ENCODE measurements around the gene HESX1. TPM values are rescaled to one million over a fixed set of nuclear protein-coding genes. Genes with fewer than 3 reads are reported as not detected.

The HESX1 gene
- under 1 TPM; 0.35 to 0.38 TPM for total RNA-seq

- Mint-ChIP-seq H3K9me3 (no peaks in the 10 kb centered on the region), H3K27ac (no peak within 1 kb of the TSS), H3K4me1 (no peaks in the 10 kb centered on the region), H3K4me3 (no peak within 1 kb of the TSS), H3K36me3 (no peaks in the 10 kb centered on the region), H3K27me3 (peaks cover 12% of the 10 kb centered on the region)
- DNase-seq: no peak
Observed at GRCh38 chr3:57199895-57200297, at the start of gene HESX1. TSS of gene HESX1 (minus strand) at chr3:57199978. CDS start at chr3:57199918, 60 bp downstream.

GRCh38 chr3:57244946-57245345, 45.2 kb upstream of the HESX1 start:
- no peak overlapping the region for H3K4me3 Mint-ChIP-seq
- DNase-seq: no peak
- H3K9me3 Mint-ChIP-seq: no peaks in the 10 kb centered on the region
- no peaks in the 10 kb centered on the region for H3K27me3 Mint-ChIP-seq
- no peak overlapping the region for H3K27ac Mint-ChIP-seq
- H3K4me1 Mint-ChIP-seq: no peaks in the 10 kb centered on the region
- H3K36me3 Mint-ChIP-seq: peaks cover 18% of the 10 kb centered on the region

DNA sequence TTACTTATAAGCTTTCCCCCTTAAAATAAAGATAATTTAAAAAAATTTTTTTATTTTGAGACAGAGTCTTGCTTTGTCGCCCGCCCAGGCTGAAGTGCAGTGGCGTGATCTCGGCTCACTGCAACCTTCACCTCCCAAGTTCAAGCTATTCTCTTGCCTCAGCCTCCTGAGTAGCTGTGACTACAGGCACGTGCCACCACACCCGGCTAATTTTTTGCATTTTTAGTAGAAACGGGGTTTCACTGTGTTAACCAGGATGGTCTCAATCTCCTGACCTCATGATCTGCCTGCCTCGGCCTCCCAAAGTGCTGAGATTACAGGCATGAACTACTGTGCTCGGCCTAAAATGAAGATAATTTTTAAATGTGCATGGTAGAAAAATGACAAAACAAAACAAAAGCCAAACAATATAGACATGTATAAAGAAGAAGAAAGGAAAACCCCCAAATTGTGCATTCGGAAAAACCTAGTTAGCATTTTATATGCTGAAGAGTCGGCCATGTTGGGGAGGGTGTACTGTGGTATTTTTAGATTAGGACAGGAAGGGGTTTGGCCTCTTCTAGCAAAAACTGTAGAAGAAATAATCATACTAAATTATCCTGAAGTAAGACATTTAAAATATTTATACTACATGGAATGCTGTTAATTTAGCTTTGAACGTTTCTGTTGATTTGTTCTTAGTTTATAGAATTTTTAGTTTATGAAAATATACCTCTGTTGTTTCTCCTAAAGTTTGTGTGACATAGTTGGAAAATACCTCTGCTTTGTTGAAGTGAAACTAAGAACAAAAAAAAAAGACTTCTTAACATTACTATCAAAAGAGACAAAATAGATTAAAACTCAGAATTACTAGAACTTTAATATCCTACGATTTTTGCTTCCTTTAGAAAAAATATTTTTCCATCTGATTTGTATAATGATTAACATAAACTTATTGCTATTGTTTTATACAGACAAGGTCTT, 35.1 kb upstream of the HESX1 start:
- Mint-ChIP-seq H3K36me3 (peaks cover 14% of the 10 kb centered on the region), H3K27me3 (no peaks in the 10 kb centered on the region), H3K4me1 (peaks cover 9% of the 10 kb centered on the region), H3K4me3 (no peak overlapping the region), H3K9me3 (no peaks in the 10 kb centered on the region), H3K27ac (no peak overlapping the region)
- no peak for DNase-seq

DNA sequence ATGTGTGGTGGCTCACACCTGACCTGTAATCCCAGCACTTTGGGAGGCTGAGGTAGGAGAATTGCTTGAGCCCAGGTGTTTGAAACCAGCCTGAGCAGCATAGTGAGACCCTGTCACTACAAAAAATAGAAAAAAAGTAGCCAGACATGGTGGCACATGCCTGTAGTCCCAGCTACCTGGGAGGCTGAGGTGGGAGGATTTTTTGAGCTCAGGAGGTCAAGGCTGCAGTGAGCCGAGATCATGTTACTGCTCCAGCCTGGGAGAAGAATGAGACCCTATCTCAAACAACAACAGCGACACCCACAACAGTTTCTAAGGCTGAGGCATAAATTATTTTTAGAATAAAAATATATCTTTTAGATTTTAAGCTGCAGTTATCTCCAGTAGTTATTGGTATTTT, 34.0 kb upstream of the HESX1 start:
- H3K9me3 Mint-ChIP-seq: no peaks in the 10 kb centered on the region
- no peaks in the 10 kb centered on the region for H3K27me3 Mint-ChIP-seq
- no peak overlapping the region for H3K4me3 Mint-ChIP-seq
- peaks cover 6% of the 10 kb centered on the region for H3K36me3 Mint-ChIP-seq
- DNase-seq: no peak
- H3K27ac Mint-ChIP-seq: no peak overlapping the region
- peaks cover 16% of the 10 kb centered on the region for H3K4me1 Mint-ChIP-seq

DNA sequence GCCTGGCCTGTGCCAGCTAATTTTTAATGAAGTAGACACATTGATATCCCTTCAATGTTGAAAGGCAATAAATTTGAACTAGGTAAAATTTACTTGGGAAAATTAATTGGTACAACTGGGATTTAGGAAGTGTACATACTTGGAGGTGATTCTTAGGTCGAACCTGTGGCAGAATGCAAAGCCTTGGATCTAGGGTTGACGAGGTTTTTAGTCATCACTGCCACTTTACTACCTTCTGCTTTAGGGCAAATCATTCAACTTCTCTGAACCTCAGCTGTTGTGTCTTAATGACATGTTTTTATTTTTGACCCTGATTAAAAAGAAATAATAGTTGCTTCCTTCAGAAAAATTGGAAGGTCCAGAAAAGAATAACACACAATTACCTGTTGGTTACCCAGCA, 30.2 kb upstream of the HESX1 start:
- no peaks in the 10 kb centered on the region for H3K36me3 Mint-ChIP-seq
- peaks cover 31% of the 10 kb centered on the region for H3K4me1 Mint-ChIP-seq
- DNase-seq: no peak
- no peak overlapping the region for H3K27ac Mint-ChIP-seq
- H3K27me3 Mint-ChIP-seq: no peaks in the 10 kb centered on the region
- H3K4me3 Mint-ChIP-seq: no peak overlapping the region
- H3K9me3 Mint-ChIP-seq: no peaks in the 10 kb centered on the region

GRCh38 chr3:57227930-57228751, 28.4 kb upstream of the HESX1 start:
- peak; percentile 50 for DNase-seq
- no peaks in the 10 kb centered on the region for H3K9me3 Mint-ChIP-seq
- H3K4me3 Mint-ChIP-seq: peak overlapping the region; percentile 87

DNA sequence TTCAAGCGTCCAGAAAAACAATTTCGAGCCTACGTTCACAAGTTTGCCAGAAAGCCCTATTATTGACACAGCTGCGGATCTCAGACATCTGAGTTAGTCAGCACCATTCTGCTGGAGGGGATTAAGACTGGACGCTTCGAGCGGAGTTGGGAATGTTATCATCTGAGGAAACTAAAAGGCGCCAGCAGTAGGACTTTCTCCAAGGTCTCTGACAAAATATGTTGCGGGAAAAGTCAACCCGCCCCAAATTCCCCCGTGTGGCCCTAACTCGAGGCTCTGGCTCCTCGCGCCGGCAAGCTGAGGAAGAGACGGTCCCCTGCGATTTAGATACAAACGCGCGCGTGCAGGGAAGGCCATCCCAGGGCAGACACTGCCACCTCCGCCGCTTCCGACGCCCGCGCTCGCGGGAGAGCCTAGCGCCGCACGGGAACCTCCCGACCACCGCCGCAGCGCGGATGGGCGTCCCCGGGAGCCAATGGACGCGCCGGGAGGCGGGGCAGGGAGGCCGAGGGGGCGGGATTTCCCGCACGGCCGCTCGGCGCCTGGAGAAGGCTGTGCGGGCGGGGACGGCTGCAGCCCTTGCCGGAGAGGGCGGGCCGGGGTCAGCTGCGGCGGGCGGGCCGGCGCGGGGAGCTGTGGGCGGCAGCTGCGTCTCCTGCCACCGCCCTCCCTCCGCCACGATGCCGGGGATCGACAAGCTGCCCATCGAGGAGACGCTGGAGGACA, 27.6 kb upstream of the HESX1 start, which contains the start of gene APPL1:
APPL1 (plus strand) TSS at position 526 of the 726 bp plus-strand sequence; CDS start at position 681, 155 bp downstream.
- Mint-ChIP-seq H3K27ac (peak within 1 kb of the TSS; percentile 83), H3K4me1 (peaks cover 27% of the 10 kb centered on the region), H3K36me3 (no peaks in the 10 kb centered on the region), H3K4me3 (peak within 1 kb of the TSS; percentile 87), H3K27me3 (no peaks in the 10 kb centered on the region), H3K9me3 (no peaks in the 10 kb centered on the region)
- peak; percentile 95 for DNase-seq

More at GRCh38 chr3:57227930-57228751, 28.4 kb upstream of the HESX1 start:
- Mint-ChIP-seq H3K4me1 (peaks cover 27% of the 10 kb centered on the region), H3K36me3 (no peaks in the 10 kb centered on the region), H3K27ac (peak overlapping the region; percentile 83), H3K27me3 (no peaks in the 10 kb centered on the region)

DNA sequence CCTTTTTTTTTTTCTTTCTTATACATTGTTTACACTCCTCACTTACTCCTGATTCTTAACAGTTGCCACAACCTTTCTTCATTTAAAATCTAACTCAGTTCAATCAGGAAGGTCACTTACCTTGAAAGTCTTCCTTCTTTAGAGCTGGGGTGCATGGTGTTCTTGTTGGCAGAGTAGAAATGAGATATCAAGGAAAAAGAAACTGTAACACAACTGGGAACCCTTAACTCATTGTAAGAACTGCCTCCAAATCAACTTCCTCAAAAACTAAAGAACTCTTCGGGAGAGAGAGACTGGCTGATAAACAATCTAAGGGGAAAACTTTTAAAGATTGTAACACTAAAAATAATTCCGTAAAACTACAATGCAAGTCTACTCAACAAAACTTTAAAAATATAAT, 26.4 kb upstream of the HESX1 start:
- Mint-ChIP-seq H3K27ac (no peak overlapping the region), H3K9me3 (no peaks in the 10 kb centered on the region), H3K4me3 (no peak overlapping the region)

GRCh38 chr3:57224856-57225255, 25.1 kb upstream of the HESX1 start:
- H3K4me3 Mint-ChIP-seq: no peak overlapping the region
- H3K9me3 Mint-ChIP-seq: no peaks in the 10 kb centered on the region
- no peaks in the 10 kb centered on the region for H3K36me3 Mint-ChIP-seq
- no peak overlapping the region for H3K27ac Mint-ChIP-seq
- peaks cover 22% of the 10 kb centered on the region for H3K4me1 Mint-ChIP-seq
- no peak for DNase-seq
- no peaks in the 10 kb centered on the region for H3K27me3 Mint-ChIP-seq

More for the DNA sequence above, 26.4 kb upstream of the HESX1 start:
- Mint-ChIP-seq H3K4me1 (peaks cover 24% of the 10 kb centered on the region), H3K36me3 (no peaks in the 10 kb centered on the region), H3K27me3 (no peaks in the 10 kb centered on the region)
- DNase-seq: no peak

- DNase-seq: no peak
- Mint-ChIP-seq H3K4me3 (no peak overlapping the region), H3K27me3 (no peaks in the 10 kb centered on the region), H3K36me3 (no peaks in the 10 kb centered on the region), H3K4me1 (peaks cover 6% of the 10 kb centered on the region), H3K27ac (no peak overlapping the region), H3K9me3 (no peaks in the 10 kb centered on the region)
Observed at GRCh38 chr3:57221883-57222282, 22.1 kb upstream of the HESX1 start.

DNA sequence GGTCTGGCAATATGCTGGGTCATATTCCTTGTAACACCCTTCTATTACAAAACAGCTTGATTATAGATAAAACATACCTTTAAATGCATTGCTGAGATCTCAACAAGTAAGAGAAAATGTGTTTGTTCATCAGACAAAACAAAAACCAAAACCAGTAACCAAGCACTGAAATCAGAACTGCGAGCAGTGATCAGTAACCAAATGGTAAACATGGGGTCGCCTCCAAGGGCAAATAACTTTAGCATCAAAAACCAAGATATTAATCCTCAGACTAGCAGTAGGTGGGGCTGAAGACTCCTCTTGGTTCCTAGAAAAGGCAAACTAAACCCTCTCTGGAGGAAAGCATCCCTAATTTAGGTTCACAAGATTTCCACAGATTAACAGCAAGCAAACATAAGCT, 6.6 kb upstream of the HESX1 start:
- Mint-ChIP-seq H3K9me3 (no peaks in the 10 kb centered on the region), H3K27ac (no peak overlapping the region), H3K4me1 (no peaks in the 10 kb centered on the region), H3K4me3 (no peak overlapping the region), H3K36me3 (no peaks in the 10 kb centered on the region), H3K27me3 (no peaks in the 10 kb centered on the region)
- DNase-seq: no peak

GRCh38 chr3:57194641-57195040, 5.1 kb downstream of the HESX1 start:
- no peaks in the 10 kb centered on the region for H3K4me1 Mint-ChIP-seq
- no peak overlapping the region for H3K27ac Mint-ChIP-seq
- no peak for DNase-seq
- no peaks in the 10 kb centered on the region for H3K36me3 Mint-ChIP-seq
- no peaks in the 10 kb centered on the region for H3K9me3 Mint-ChIP-seq
- no peak overlapping the region for H3K4me3 Mint-ChIP-seq
- H3K27me3 Mint-ChIP-seq: peaks cover 32% of the 10 kb centered on the region

- DNase-seq: no peak
- H3K4me1 Mint-ChIP-seq: no peaks in the 10 kb centered on the region
- peaks cover 24% of the 10 kb centered on the region for H3K27me3 Mint-ChIP-seq
- no peaks in the 10 kb centered on the region for H3K9me3 Mint-ChIP-seq
- no peak overlapping the region for H3K4me3 Mint-ChIP-seq
- no peaks in the 10 kb centered on the region for H3K36me3 Mint-ChIP-seq
- no peak overlapping the region for H3K27ac Mint-ChIP-seq
Observed at GRCh38 chr3:57192028-57192427, 7.8 kb downstream of the HESX1 start.

DNA sequence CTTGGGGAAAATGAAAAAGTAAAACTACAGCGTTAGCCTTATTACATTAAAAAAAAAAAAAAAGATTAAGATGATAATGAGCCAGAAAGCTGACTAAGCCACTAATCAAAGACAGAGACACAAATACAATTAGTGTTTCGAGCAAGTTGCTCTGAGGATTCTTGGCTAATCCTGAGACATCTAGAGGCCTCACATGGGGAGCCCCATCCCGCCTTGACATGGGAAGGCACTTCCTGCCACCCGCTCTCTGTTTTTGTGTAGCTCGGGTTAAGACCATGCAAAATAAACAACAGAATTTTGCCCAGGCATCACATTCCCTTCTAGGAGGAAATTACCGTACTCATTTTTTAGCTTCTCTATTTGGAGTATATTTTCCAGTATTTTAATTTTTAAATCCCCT, 15.3 kb downstream of the HESX1 start:
- Mint-ChIP-seq H3K27ac (no peak overlapping the region), H3K9me3 (no peaks in the 10 kb centered on the region), H3K4me3 (no peak overlapping the region), H3K27me3 (peaks cover 3% of the 10 kb centered on the region), H3K36me3 (no peaks in the 10 kb centered on the region), H3K4me1 (no peaks in the 10 kb centered on the region)
- DNase-seq: no peak

All from activated naive CD8-positive, alpha-beta T cell treated with anti-CD3 and anti-CD28 coated beads for 36 hours (primary cell).